ENCODE measurements around the gene MRPL4. TPM values are rescaled to one million over a fixed set of nuclear protein-coding genes. Genes with fewer than 3 reads are reported as not detected.

MRPL4 gene
- total and polyA plus RNA-seq, 4 donors: 21.5 to 74.8 (median 33.7) TPM

DNA sequence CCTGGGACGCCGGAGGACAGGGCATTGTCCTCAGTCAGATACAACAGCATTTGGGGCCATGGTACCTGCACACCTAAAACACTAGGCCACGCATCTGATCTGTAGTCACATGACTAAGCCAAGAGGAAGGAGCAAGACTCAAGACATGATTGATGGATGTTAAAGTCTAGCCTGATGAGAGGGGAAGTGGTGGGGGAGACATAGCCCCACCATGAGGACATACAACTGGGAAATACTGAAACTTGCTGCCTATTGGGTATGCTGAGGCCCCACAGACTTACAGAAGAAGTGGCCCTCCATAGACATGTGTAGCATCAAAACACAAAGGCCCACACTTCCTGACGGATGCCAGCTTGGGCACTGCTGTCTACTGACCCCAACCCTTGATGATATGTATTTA is 33.4 kb downstream of the MRPL4 start:
- no peak for DNase-seq (ENCODE audit: low spot score)
- H3K9ac ChIP-seq (ENCODE audit: low read depth in 1 of 2, low read length in 2 of 2): no peak overlapping the region
- peaks cover 0 to 2% (median 0%) of the 10 kb centered on the region in 4 donors for H3K27me3 ChIP-seq (ENCODE audit: control insufficient read depth in 4 of 4, insufficient read depth in 4 of 4, low read length in 3 of 4)
- no peaks in the 10 kb centered on the region for H3K9me3 ChIP-seq (ENCODE audit: control insufficient read depth in 4 of 4, low read length in 3 of 4)
- peaks cover 7 to 33% (median 21%) of the 10 kb centered on the region in 4 donors for H3K4me1 ChIP-seq (ENCODE audit: control insufficient read depth in 4 of 4, insufficient read depth in 4 of 4, low read length in 3 of 4)
- TF ChIP-seq ZBTB33 (IDR thresholded peaks at IDR 0.05): no peak
- TF ChIP-seq JUND (IDR thresholded peaks at IDR 0.05): no peak
- no peak for TF ChIP-seq RAD21 (IDR thresholded peaks at IDR 0.05)
- no peak for TF ChIP-seq RXRA (IDR thresholded peaks at IDR 0.05)
- TF ChIP-seq MAX (IDR thresholded peaks at IDR 0.05): no peak
- TF ChIP-seq HNF4G (IDR thresholded peaks at IDR 0.05): no peak
- peaks cover 14 to 45% (median 28%) of the 10 kb centered on the region in 4 donors for H3K36me3 ChIP-seq (ENCODE audit: control insufficient read depth in 4 of 4, insufficient read depth in 3 of 4, low read depth in 1 of 4, low read length in 3 of 4)
- H3K4me3 ChIP-seq (ENCODE audit: low read depth in 1 of 3, low read length in 3 of 3): no peak overlapping the region
- 93% methylated on average over 4 of the region's 4 CpGs for WGBS
- no peak overlapping the region for H3K27ac ChIP-seq (ENCODE audit: low read depth in 1 of 2, low read length in 2 of 2)

DNA sequence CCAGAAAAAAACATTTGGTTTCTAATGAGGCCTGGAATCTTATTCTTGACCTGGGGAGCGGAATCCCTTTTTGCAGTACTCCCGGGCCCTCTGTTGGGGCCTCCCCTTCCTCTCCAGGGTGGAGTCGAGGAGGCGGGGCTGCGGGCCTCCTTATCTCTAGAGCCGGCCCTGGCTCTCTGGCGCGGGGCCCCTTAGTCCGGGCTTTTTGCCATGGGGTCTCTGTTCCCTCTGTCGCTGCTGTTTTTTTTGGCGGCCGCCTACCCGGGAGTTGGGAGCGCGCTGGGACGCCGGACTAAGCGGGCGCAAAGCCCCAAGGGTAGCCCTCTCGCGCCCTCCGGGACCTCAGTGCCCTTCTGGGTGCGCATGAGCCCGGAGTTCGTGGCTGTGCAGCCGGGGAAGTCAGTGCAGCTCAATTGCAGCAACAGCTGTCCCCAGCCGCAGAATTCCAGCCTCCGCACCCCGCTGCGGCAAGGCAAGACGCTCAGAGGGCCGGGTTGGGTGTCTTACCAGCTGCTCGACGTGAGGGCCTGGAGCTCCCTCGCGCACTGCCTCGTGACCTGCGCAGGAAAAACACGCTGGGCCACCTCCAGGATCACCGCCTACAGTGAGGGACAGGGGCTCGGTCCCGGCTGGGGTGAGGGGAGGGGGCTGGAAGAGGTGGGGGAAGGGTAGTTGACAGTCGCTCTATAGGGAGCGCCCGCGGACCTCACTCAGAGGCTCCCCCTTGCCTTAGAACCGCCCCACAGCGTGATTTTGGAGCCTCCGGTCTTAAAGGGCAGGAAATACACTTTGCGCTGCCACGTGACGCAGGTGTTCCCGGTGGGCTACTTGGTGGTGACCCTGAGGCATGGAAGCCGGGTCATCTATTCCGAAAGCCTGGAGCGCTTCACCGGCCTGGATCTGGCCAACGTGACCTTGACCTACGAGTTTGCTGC is 35.1 kb downstream of the MRPL4 start, which contains the start of gene ICAM4:
ICAM4 (plus strand) TSS at position 153 of the 935 bp plus-strand sequence; CDS start at position 211, 58 bp downstream.
- H3K27ac ChIP-seq (ENCODE audit: low read depth in 1 of 2, low read length in 2 of 2): peak within 1 kb of the TSS in 1 of 2 donors; percentile 26
- peaks cover 0 to 2% (median 0%) of the 10 kb centered on the region in 4 donors for H3K27me3 ChIP-seq (ENCODE audit: control insufficient read depth in 4 of 4, insufficient read depth in 4 of 4, low read length in 3 of 4)
- H3K36me3 ChIP-seq (ENCODE audit: control insufficient read depth in 4 of 4, insufficient read depth in 3 of 4, low read depth in 1 of 4, low read length in 3 of 4): peaks cover 14 to 35% (median 23%) of the 10 kb centered on the region in 4 donors
- H3K9me3 ChIP-seq (ENCODE audit: control insufficient read depth in 4 of 4, low read length in 3 of 4): no peaks in the 10 kb centered on the region
- TF ChIP-seq JUND (IDR thresholded peaks at IDR 0.05) (no peak), TAF1 (conservative IDR thresholded peaks at IDR 0.05) (no peak), NR2F2 (IDR thresholded peaks at IDR 0.05) (peak; percentile 40), RXRA (IDR thresholded peaks at IDR 0.05) (peak in 1 of 2 donors; percentile 6)
- TF ChIP-seq, protein P1, sequence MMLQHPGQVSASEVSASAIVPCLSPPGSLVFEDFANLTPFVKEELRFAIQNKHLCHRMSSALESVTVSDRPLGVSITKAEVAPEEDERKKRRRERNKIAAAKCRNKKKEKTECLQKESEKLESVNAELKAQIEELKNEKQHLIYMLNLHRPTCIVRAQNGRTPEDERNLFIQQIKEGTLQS (IDR thresholded peaks at IDR 0.05): no peak
- TF ChIP-seq, protein P2, sequence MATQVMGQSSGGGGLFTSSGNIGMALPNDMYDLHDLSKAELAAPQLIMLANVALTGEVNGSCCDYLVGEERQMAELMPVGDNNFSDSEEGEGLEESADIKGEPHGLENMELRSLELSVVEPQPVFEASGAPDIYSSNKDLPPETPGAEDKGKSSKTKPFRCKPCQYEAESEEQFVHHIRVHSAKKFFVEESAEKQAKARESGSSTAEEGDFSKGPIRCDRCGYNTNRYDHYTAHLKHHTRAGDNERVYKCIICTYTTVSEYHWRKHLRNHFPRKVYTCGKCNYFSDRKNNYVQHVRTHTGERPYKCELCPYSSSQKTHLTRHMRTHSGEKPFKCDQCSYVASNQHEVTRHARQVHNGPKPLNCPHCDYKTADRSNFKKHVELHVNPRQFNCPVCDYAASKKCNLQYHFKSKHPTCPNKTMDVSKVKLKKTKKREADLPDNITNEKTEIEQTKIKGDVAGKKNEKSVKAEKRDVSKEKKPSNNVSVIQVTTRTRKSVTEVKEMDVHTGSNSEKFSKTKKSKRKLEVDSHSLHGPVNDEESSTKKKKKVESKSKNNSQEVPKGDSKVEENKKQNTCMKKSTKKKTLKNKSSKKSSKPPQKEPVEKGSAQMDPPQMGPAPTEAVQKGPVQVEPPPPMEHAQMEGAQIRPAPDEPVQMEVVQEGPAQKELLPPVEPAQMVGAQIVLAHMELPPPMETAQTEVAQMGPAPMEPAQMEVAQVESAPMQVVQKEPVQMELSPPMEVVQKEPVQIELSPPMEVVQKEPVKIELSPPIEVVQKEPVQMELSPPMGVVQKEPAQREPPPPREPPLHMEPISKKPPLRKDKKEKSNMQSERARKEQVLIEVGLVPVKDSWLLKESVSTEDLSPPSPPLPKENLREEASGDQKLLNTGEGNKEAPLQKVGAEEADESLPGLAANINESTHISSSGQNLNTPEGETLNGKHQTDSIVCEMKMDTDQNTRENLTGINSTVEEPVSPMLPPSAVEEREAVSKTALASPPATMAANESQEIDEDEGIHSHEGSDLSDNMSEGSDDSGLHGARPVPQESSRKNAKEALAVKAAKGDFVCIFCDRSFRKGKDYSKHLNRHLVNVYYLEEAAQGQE (IDR thresholded peaks at IDR 0.05): no peak
- peak; percentile 89 for DNase-seq (ENCODE audit: low spot score)
- H3K4me3 ChIP-seq (ENCODE audit: low read depth in 1 of 3, low read length in 3 of 3): no peak within 1 kb of the TSS
- no peak within 1 kb of the TSS for H3K9ac ChIP-seq (ENCODE audit: low read depth in 1 of 2, low read length in 2 of 2)
- H3K4me1 ChIP-seq (ENCODE audit: control insufficient read depth in 4 of 4, insufficient read depth in 4 of 4, low read length in 3 of 4): peaks cover 20 to 50% (median 35%) of the 10 kb centered on the region in 4 donors
- WGBS: 9% methylated on average over 59 of the region's 59 CpGs

All from liver (tissue), 9 donors.